Measurements from ENCODE around the gene CADPS2. TPM values are rescaled to one million over a fixed set of nuclear protein-coding genes. Genes with fewer than 3 reads are reported as not detected.

The CADPS2 gene
- total and polyA plus RNA-seq, 2 donors (not counting 3 experiments of a cell fraction or from before 2014, with no cell fraction given): 9.5 to 22.6 TPM

DNA sequence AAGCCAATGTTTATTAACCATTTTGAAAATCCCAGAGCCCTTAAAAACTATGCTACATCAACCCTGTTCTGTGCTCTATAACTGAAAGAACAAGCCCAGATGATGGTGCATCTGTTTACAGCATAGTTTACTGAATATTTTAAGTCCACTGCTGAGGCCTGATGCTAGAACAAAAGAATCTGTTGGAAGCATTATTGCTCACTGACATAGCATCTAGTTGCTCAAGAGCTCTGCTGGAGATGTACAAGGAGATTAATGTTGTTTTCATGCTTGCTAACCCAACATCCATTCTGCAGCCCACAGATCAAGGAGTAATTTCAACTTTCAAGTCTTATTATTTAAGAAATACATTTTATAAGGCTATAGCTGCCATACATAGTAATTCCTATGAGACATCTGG, 400.4 kb downstream of the CADPS2 start:
- DNase-seq (ENCODE audit: low read depth, low spot score) (no peak), FAIRE-seq (no peak)
- dilution Hi-C loops (cut with MboI; ENCODE audit: extremely low pct_ligation_motif_present, low sequenced_read_pairs) (no loop called here), intact Hi-C loops (cut with micrococcal nuclease) (no loop called here)
- ChIA-PET POLR2A (no interaction called here), CTCF (interaction anchor here (1.1 to 1.5 kb wide), 2 partner anchors 8 to 11 kb away, joined by 3 to 7 read pairs; no protein-coding TSS in a partner anchor)
- Histone ChIP-seq H3K9me3 (replicated peaks; ENCODE audit: control insufficient read depth, insufficient read depth, low read length) (no peaks in the 10 kb centered on the region), H3K4me1 (ENCODE audit: control insufficient read depth, extremely low read depth, insufficient read depth, low read length) (no peaks in the 10 kb centered on the region), H3K4me2 (ENCODE audit: insufficient read depth, low read length) (no peak overlapping the region), H3K36me3 (ENCODE audit: control insufficient read depth in 2 of 2, extremely low read depth in 1 of 2, insufficient read depth in 2 of 2, low read length in 2 of 2) (no peaks in the 10 kb centered on the region), H3K4me3 (replicated peaks in 1 of 3; ENCODE audit: insufficient read depth in 1 of 3, low read depth in 1 of 3, low read length in 3 of 3) (no peak overlapping the region), H4K20me1 (replicated peaks; ENCODE audit: control insufficient read depth, extremely low read depth, insufficient read depth, low read length) (no peaks in the 10 kb centered on the region), H3K9ac (replicated peaks; ENCODE audit: extremely low read depth, insufficient read depth, low read length) (no peak overlapping the region), H3K9me1 (replicated peaks; ENCODE audit: control insufficient read depth, extremely low read depth, insufficient read depth, low read length) (no peaks in the 10 kb centered on the region), H3K27ac (ENCODE audit: insufficient read depth, low read depth, low read length) (no peak overlapping the region), H3K79me2 (ENCODE audit: control insufficient read depth, insufficient read depth, low read length) (no peaks in the 10 kb centered on the region), H2AFZ (ENCODE audit: low read depth, low read length) (no peak overlapping the region), H3K27me3 (ENCODE audit: control insufficient read depth in 2 of 2, insufficient read depth in 2 of 2, low read length in 2 of 2) (no peaks in the 10 kb centered on the region)
- no TSS peak for BruUV-seq (replicated peaks)
- TF ChIP-seq FOS (IDR thresholded peaks at IDR 0.05; ENCODE audit: borderline replicate concordance, insufficient read depth, low read length) (no peak), CTCF (IDR thresholded peaks at IDR 0.05; ENCODE audit: extremely low read depth in 1 of 2, insufficient read depth in 1 of 2, low read depth in 1 of 2, low read length in 2 of 2) (no peak), GATA2 (IDR thresholded peaks at IDR 0.05; ENCODE audit: insufficient read depth, insufficient read length, low read depth, low read length) (no peak), POLR2AphosphoS5 (IDR thresholded peaks at IDR 0.05; ENCODE audit: insufficient read depth, low read depth, low read length) (no peak), EZH2 (IDR thresholded peaks at IDR 0.05; ENCODE audit: borderline replicate concordance, low read depth, low read length, severe bottlenecking) (no peak), MYC (IDR thresholded peaks at IDR 0.05; ENCODE audit: low read depth, low read length) (no peak), JUN (IDR thresholded peaks at IDR 0.05; ENCODE audit: borderline replicate concordance, insufficient read depth, insufficient read length, low read depth) (no peak), POLR2A (IDR thresholded peaks at IDR 0.05; ENCODE audit: low read depth, low read length) (no peak)
- TF ChIP-seq, protein P1, sequence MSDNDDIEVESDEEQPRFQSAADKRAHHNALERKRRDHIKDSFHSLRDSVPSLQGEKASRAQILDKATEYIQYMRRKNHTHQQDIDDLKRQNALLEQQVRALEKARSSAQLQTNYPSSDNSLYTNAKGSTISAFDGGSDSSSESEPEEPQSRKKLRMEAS (IDR thresholded peaks at IDR 0.05; ENCODE audit: insufficient read depth, insufficient read length): no peak
